GM23338 (cell line): Measurements from ENCODE around the gene CLSTN2. TPM values are rescaled to one million over a fixed set of nuclear protein-coding genes. Genes with fewer than 3 reads are reported as not detected.

Experiments
- ATAC-seq: fragments of 200-7000 bp; cut with Tn5 transposase; 3 replicates; pipeline ENCODE4 v1.9.1; 2020
- DNase-seq: peaks from one replicate; pipeline ENCODE4 v3.0.0-alpha.2; 2015; ENCODE audit warnings: low spot score
- H2AFZ ChIP-seq: fragments of 200-600 bp; sonication (generic); 2 replicates; pipeline ENCODE4 v1.8.0; 2016; ENCODE audit warnings: antibody characterized with exemption, mild to moderate bottlenecking, moderate library complexity
- H3F3A ChIP-seq: fragments of 200-600 bp; sonication (generic); replicated peaks from 2 replicates; pipeline ENCODE4 v1.8.0; 2017; ENCODE audit warnings: antibody characterized with exemption, mixed run types, low read depth
- H3K27ac ChIP-seq: fragments of 200-600 bp; sonication (generic); 2 replicates; pipeline ENCODE4 v1.6.1; 2016; ENCODE audit warnings: low read depth
- H3K27me3 ChIP-seq: fragments of 200-600 bp; sonication (generic); 2 replicates; pipeline ENCODE4 v1.8.0; 2016; ENCODE audit warnings: mild to moderate bottlenecking, mixed run types, moderate library complexity; ENCODE audit not compliant: insufficient read depth
- H3K36me3 ChIP-seq: fragments of 200-600 bp; sonication (generic); 2 replicates; pipeline ENCODE4 v1.8.0; 2016; ENCODE audit warnings: mild to moderate bottlenecking; ENCODE audit not compliant: insufficient read depth
- H3K4me1 ChIP-seq: fragments of 200-600 bp; sonication (generic); 2 replicates; pipeline ENCODE4 v1.8.0; 2016; ENCODE audit warnings: mild to moderate bottlenecking, moderate library complexity; ENCODE audit not compliant: insufficient read depth
- H3K4me2 ChIP-seq: fragments of 200-600 bp; sonication (generic); 2 replicates; pipeline ENCODE4 v1.7.1; 2017; ENCODE audit warnings: mixed run types
- H3K4me3 ChIP-seq: fragments of 200-600 bp; sonication (generic); 2 replicates; pipeline ENCODE4 v1.6.1; 2016; ENCODE audit warnings: mixed run types
- H3K79me2 ChIP-seq: fragments of 200-600 bp; sonication (generic); replicated peaks from 2 replicates; pipeline ENCODE4 v1.8.0; 2017; ENCODE audit warnings: mild to moderate bottlenecking; ENCODE audit not compliant: insufficient read depth
- H3K9me2 ChIP-seq: fragments of 200-600 bp; sonication (generic); 2 replicates; pipeline ENCODE4 v1.8.0; 2017; ENCODE audit not compliant: insufficient read depth
- H4K20me1 ChIP-seq: fragments of 200-600 bp; sonication (generic); replicated peaks from 2 replicates; pipeline ENCODE4 v1.8.0; 2017; ENCODE audit warnings: mild to moderate bottlenecking; ENCODE audit not compliant: insufficient read depth
- H3K27ac Mint-ChIP-seq: 2 replicates; pipeline ENCODE4 v1.8.0; 2020; ENCODE audit warnings: inconsistent platforms, mild to moderate bottlenecking, moderate library complexity, mixed read lengths
- H3K27me3 Mint-ChIP-seq: 3 replicates; pipeline ENCODE4 v1.8.0; 2022; ENCODE audit warnings: low read depth, mild to moderate bottlenecking, moderate library complexity, mixed read lengths, inconsistent platforms; ENCODE audit not compliant: insufficient read depth, poor library complexity
- H3K36me3 Mint-ChIP-seq: 3 replicates; pipeline ENCODE4 v1.8.0; 2021; ENCODE audit warnings: low read depth, mild to moderate bottlenecking, inconsistent platforms, moderate library complexity, mixed read lengths
- H3K4me1 Mint-ChIP-seq: 3 replicates; pipeline ENCODE4 v1.8.0; 2020; ENCODE audit warnings: mild to moderate bottlenecking, inconsistent platforms, mixed read lengths
- H3K4me3 Mint-ChIP-seq: 3 replicates; pipeline ENCODE4 v1.8.0; 2021; ENCODE audit warnings: moderate library complexity, mild to moderate bottlenecking, inconsistent platforms, mixed read lengths
- H3K9me3 Mint-ChIP-seq: 3 replicates; pipeline ENCODE4 v1.8.0; 2020; ENCODE audit warnings: moderate library complexity, mild to moderate bottlenecking, inconsistent platforms, mixed read lengths
- CREB1 ChIP-seq: fragments of 250-450 bp; sonication (Bioruptor Pico); IDR thresholded peaks from 2 replicates; pipeline ENCODE4 v1.5.0; 2020; ENCODE audit warnings: low read depth, mild to moderate bottlenecking, moderate library complexity
- EZH2 ChIP-seq: fragments of 200-600 bp; sonication (generic); IDR thresholded peaks from one replicate; pipeline ENCODE4 v1.8.0; 2017; ENCODE audit warnings: antibody characterized with exemption, mild to moderate bottlenecking, low read depth; ENCODE audit not compliant: unreplicated experiment
- EZH2phosphoT487 ChIP-seq: fragments of 200-600 bp; sonication (generic); IDR thresholded peaks from one replicate; pipeline ENCODE4 v1.8.1; 2018; ENCODE audit warnings: antibody characterized with exemption; ENCODE audit not compliant: unreplicated experiment
- JUNB ChIP-seq: IDR thresholded peaks from one replicate; pipeline ENCODE4 v1.6.1; 2016; ENCODE audit warnings: antibody characterized with exemption; ENCODE audit not compliant: unreplicated experiment
- POLR2AphosphoS5 ChIP-seq: IDR thresholded peaks from 2 replicates; pipeline ENCODE4 v1.6.1; 2016; ENCODE audit warnings: antibody characterized with exemption, low read depth
- STAT1 ChIP-seq: IDR thresholded peaks from one replicate; pipeline ENCODE4 v1.6.1; 2016; ENCODE audit warnings: antibody characterized with exemption; ENCODE audit not compliant: unreplicated experiment
- ZNF114 ChIP-seq: fragments of 250-450 bp; sonication (Bioruptor Pico); IDR thresholded peaks from 2 replicates; pipeline ENCODE4 v1.5.0; 2020; ENCODE audit warnings: mild to moderate bottlenecking, moderate library complexity
- ZNF331 ChIP-seq: fragments of 250-450 bp; sonication (Bioruptor Pico); IDR thresholded peaks from 2 replicates; pipeline ENCODE4 v1.5.0; 2020; ENCODE audit warnings: low read depth, mild to moderate bottlenecking, moderate library complexity
- polyA plus RNA-seq: library from polyadenylated mRNA; unstranded; fragments of >200 nt; fragmentation: Nextera tagmentation; extraction: Ambion mirVana; gene quantifications from 2 replicates; pipeline ENCODE4 v1.2.1, GENCODE V29; 2016
- total RNA-seq: library from RNA; depleted of rRNA; stranded (reverse); fragments of >200 nt; shearing (Covaris generic); gene quantifications from 2 replicates; pipeline ENCODE4 v1.2.3, GENCODE V29; 2014
- TF ChIP-seq, protein P1 (sequence below): IDR thresholded peaks from 2 replicates; pipeline ENCODE4 v1.6.1; 2016; ENCODE audit warnings: antibody characterized with exemption
- TF ChIP-seq, protein P2 (sequence below), 2 experiments: fragments of 200-600 bp in 1 of 2; sonication (generic) in 1 of 2; conservative IDR thresholded peaks; 2 replicates each; pipeline versions ENCODE4 v1.5.1 to v1.6.1; 2016 to 2017; ENCODE audit warnings: antibody characterized with exemption in 2 of 2, low read depth in 2 of 2, mild to moderate bottlenecking in 2 of 2, moderate library complexity in 1 of 2
- TF ChIP-seq, protein P3 (sequence below): fragments of 250-450 bp; sonication (Bioruptor Pico); IDR thresholded peaks from 2 replicates; pipeline ENCODE4 v1.5.0; 2020; ENCODE audit warnings: mild to moderate bottlenecking, moderate library complexity

CLSTN2 gene
- total and polyA plus RNA-seq, 2 experiments from 2014 or later = 0.11 to 0.83 TPM

DNA sequence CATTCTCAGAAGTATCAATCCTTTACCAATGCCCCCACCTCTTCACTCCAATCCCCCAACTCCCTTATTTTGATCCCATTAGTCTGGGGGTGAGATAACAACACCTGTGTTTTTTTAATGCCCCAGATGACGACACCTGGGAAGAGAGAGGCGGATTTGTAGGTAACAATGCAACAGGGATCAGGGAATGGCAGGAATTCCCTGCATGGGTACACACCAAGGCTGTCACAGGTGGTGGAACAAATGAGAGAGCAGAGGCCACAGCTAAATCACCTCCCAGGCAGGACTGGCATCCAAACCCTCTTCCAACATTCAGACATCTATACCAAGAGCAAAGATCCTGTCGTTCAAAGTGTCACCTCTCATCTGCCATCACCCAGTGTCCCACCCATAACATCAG, 423.7 kb downstream of the CLSTN2 start (continued):
- TF ChIP-seq ZNF114 (CRISPR knock-in tag) (no peak), ZNF331 (CRISPR knock-in tag) (no peak), STAT1 (no peak), EZH2phosphoT487 (no peak)
- TF ChIP-seq, protein P1, sequence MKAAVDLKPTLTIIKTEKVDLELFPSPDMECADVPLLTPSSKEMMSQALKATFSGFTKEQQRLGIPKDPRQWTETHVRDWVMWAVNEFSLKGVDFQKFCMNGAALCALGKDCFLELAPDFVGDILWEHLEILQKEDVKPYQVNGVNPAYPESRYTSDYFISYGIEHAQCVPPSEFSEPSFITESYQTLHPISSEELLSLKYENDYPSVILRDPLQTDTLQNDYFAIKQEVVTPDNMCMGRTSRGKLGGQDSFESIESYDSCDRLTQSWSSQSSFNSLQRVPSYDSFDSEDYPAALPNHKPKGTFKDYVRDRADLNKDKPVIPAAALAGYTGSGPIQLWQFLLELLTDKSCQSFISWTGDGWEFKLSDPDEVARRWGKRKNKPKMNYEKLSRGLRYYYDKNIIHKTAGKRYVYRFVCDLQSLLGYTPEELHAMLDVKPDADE = no peak

DNA sequence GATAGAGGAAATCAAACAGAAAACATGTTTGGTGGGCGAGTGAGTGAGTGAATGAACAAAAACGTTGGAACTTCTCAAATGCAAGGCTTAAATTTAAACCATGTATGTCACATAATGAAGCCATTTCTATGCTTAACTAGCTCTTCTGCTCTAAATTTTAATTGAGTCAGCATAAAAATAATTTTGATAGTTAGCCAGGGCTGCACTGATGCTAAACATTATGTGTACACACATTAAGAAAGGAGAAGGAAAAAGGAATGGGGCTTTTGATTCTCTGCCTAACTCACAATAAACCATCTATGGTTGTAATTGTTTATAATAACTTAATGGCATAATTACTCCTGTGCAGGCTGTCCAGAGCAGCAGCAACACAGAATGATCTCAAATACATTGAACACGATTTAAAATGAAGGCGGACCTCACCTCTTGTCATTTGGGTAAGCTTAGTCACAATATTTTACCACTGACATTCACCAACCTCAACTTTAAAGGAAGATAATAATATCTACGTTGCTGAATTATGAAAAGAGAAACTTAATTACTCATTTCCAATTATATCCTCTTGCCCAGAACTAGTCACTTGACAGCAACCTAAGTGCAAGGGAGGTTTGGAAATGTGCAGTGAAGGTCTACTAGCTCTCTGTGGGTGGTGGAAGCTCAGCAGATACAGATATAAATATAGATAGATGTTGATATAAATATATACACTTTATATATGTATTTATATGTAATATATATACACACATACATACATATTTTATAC, 424.4 kb downstream of the CLSTN2 start:
- H3F3A ChIP-seq = no peaks in the 10 kb centered on the region
- Mint-ChIP-seq H3K4me1 (peaks cover 9% of the 10 kb centered on the region; the same call in 2 of the 3 replicates), H3K9me3 (no peaks in the 10 kb centered on the region), H3K27ac (no peak overlapping the region), H3K36me3 (no peaks in the 10 kb centered on the region), H3K27me3 (no peaks in the 10 kb centered on the region), H3K4me3 (no peak overlapping the region)
- no peaks in the 10 kb centered on the region for H3K27me3 ChIP-seq
- no peaks in the 10 kb centered on the region for H3K79me2 ChIP-seq
- H2AFZ ChIP-seq = no peak overlapping the region
- DNase-seq = no peak
- H3K4me3 ChIP-seq = no peak overlapping the region
- no peak overlapping the region for H3K4me2 ChIP-seq
- no peaks in the 10 kb centered on the region for H3K36me3 ChIP-seq
- 0 out of 2 replicates have a peak, but pooled peaks cover 8% of the 10 kb centered on the region for H3K9me2 ChIP-seq
- no peaks in the 10 kb centered on the region for H4K20me1 ChIP-seq
- no peaks in the 10 kb centered on the region for H3K4me1 ChIP-seq
- no peak for ATAC-seq
- H3K27ac ChIP-seq = no peak overlapping the region
- no peak for TF ChIP-seq CREB1 (CRISPR knock-in tag)
- TF ChIP-seq, protein P2, sequence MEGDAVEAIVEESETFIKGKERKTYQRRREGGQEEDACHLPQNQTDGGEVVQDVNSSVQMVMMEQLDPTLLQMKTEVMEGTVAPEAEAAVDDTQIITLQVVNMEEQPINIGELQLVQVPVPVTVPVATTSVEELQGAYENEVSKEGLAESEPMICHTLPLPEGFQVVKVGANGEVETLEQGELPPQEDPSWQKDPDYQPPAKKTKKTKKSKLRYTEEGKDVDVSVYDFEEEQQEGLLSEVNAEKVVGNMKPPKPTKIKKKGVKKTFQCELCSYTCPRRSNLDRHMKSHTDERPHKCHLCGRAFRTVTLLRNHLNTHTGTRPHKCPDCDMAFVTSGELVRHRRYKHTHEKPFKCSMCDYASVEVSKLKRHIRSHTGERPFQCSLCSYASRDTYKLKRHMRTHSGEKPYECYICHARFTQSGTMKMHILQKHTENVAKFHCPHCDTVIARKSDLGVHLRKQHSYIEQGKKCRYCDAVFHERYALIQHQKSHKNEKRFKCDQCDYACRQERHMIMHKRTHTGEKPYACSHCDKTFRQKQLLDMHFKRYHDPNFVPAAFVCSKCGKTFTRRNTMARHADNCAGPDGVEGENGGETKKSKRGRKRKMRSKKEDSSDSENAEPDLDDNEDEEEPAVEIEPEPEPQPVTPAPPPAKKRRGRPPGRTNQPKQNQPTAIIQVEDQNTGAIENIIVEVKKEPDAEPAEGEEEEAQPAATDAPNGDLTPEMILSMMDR (conservative IDR thresholded peaks at IDR 0.05; ENCODE audit: low read depth in 2 of 2) = no peak
- no peak for TF ChIP-seq EZH2
- no peak for TF ChIP-seq ZNF331 (CRISPR knock-in tag)
- TF ChIP-seq, protein P1 = no peak
- no peak for TF ChIP-seq STAT1
- no peak for TF ChIP-seq EZH2phosphoT487
- no peak for TF ChIP-seq POLR2AphosphoS5
- no peak for TF ChIP-seq ZNF114 (CRISPR knock-in tag)
- TF ChIP-seq, protein P3, sequence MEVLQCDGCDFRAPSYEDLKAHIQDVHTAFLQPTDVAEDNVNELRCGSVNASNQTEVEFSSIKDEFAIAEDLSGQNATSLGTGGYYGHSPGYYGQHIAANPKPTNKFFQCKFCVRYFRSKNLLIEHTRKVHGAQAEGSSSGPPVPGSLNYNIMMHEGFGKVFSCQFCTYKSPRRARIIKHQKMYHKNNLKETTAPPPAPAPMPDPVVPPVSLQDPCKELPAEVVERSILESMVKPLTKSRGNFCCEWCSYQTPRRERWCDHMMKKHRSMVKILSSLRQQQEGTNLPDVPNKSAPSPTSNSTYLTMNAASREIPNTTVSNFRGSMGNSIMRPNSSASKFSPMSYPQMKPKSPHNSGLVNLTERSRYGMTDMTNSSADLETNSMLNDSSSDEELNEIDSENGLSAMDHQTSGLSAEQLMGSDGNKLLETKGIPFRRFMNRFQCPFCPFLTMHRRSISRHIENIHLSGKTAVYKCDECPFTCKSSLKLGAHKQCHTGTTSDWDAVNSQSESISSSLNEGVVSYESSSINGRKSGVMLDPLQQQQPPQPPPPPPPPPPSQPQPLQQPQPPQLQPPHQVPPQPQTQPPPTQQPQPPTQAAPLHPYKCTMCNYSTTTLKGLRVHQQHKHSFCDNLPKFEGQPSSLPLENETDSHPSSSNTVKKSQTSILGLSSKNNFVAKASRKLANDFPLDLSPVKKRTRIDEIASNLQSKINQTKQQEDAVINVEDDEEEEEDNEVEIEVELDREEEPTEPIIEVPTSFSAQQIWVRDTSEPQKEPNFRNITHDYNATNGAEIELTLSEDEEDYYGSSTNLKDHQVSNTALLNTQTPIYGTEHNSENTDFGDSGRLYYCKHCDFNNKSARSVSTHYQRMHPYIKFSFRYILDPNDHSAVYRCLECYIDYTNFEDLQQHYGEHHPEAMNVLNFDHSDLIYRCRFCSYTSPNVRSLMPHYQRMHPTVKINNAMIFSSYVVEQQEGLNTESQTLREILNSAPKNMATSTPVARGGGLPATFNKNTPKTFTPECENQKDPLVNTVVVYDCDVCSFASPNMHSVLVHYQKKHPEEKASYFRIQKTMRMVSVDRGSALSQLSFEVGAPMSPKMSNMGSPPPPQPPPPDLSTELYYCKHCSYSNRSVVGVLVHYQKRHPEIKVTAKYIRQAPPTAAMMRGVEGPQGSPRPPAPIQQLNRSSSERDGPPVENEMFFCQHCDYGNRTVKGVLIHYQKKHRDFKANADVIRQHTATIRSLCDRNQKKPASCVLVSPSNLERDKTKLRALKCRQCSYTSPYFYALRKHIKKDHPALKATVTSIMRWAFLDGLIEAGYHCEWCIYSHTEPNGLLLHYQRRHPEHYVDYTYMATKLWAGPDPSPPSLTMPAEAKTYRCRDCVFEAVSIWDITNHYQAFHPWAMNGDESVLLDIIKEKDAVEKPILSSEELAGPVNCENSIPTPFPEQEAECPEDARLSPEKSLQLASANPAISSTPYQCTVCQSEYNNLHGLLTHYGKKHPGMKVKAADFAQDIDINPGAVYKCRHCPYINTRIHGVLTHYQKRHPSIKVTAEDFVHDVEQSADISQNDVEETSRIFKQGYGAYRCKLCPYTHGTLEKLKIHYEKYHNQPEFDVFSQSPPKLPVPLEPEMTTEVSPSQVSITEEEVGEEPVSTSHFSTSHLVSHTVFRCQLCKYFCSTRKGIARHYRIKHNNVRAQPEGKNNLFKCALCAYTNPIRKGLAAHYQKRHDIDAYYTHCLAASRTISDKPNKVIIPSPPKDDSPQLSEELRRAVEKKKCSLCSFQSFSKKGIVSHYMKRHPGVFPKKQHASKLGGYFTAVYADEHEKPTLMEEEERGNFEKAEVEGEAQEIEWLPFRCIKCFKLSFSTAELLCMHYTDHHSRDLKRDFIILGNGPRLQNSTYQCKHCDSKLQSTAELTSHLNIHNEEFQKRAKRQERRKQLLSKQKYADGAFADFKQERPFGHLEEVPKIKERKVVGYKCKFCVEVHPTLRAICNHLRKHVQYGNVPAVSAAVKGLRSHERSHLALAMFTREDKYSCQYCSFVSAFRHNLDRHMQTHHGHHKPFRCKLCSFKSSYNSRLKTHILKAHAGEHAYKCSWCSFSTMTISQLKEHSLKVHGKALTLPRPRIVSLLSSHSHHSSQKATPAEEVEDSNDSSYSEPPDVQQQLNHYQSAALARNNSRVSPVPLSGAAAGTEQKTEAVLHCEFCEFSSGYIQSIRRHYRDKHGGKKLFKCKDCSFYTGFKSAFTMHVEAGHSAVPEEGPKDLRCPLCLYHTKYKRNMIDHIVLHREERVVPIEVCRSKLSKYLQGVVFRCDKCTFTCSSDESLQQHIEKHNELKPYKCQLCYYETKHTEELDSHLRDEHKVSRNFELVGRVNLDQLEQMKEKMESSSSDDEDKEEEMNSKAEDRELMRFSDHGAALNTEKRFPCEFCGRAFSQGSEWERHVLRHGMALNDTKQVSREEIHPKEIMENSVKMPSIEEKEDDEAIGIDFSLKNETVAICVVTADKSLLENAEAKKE (CRISPR knock-in tag) = no peak
- TF ChIP-seq JUNB = no peak
